DOHH2 (cell line): ENCODE results near the gene TNRC18.

Source experiments
- H3F3A ChIP-seq: fragments of 200-600 bp; sonication (generic), shearing (Covaris generic); 2 replicates; pipeline ENCODE4 v1.6.0; 2016; ENCODE audit warnings: antibody characterized with exemption, mild to moderate bottlenecking; ENCODE audit not compliant: control insufficient read depth, insufficient read depth
- H3K27ac ChIP-seq: fragments of 200-600 bp; sonication (generic); 2 replicates; pipeline ENCODE4 v1.5.1; 2014; ENCODE audit warnings: low read depth, mild to moderate bottlenecking, low read length, moderate library complexity
- H3K27me3 ChIP-seq: fragments of 200-600 bp; sonication (generic); 2 replicates; pipeline ENCODE4 v1.6.1; 2014; ENCODE audit warnings: mild to moderate bottlenecking, low read length, mixed read lengths; ENCODE audit not compliant: control insufficient read depth
- H3K36me3 ChIP-seq: fragments of 200-600 bp; sonication (generic); 2 replicates; pipeline ENCODE4 v1.6.1; 2014; ENCODE audit warnings: mild to moderate bottlenecking, low read length, moderate library complexity, mixed read lengths; ENCODE audit not compliant: control insufficient read depth
- H3K4me1 ChIP-seq: fragments of 200-600 bp; sonication (generic); 2 replicates; pipeline ENCODE4 v1.6.1; 2014; ENCODE audit warnings: mild to moderate bottlenecking, low read length, mixed read lengths; ENCODE audit not compliant: control insufficient read depth
- H3K4me2 ChIP-seq: fragments of 200-600 bp; sonication (generic); 2 replicates; pipeline ENCODE4 v1.6.0; 2014; ENCODE audit warnings: mild to moderate bottlenecking, low read length, moderate library complexity
- H3K4me3 ChIP-seq: fragments of 200-600 bp; sonication (generic); 2 replicates; pipeline ENCODE4 v1.5.1; 2014; ENCODE audit warnings: mild to moderate bottlenecking, low read length, mixed read lengths
- H3K79me2 ChIP-seq: fragments of 200-600 bp; sonication (generic); 2 replicates; pipeline ENCODE4 v1.6.1; 2014; ENCODE audit warnings: mild to moderate bottlenecking, low read length, mixed read lengths; ENCODE audit not compliant: control insufficient read depth
- H3K9me2 ChIP-seq: fragments of 200-600 bp; sonication (generic); replicated peaks from 2 replicates; pipeline ENCODE4 v1.6.1; 2014; ENCODE audit warnings: mild to moderate bottlenecking, low read length, mixed read lengths; ENCODE audit not compliant: control insufficient read depth
- H3K9me3 ChIP-seq: fragments of 200-600 bp; sonication (generic); 2 replicates; pipeline ENCODE4 v1.6.1; 2014; ENCODE audit warnings: antibody characterized with exemption, low read length, mixed read lengths; ENCODE audit not compliant: control insufficient read depth, insufficient read depth
- H4K20me1 ChIP-seq: fragments of 200-600 bp; sonication (generic); 2 replicates; pipeline ENCODE4 v1.6.0; 2014; ENCODE audit warnings: low read depth, mild to moderate bottlenecking, antibody characterized with exemption, low read length, moderate library complexity; ENCODE audit not compliant: control insufficient read depth, insufficient read depth
- EZH2phosphoT487 ChIP-seq: fragments of 200-600 bp; sonication (generic); IDR thresholded peaks from 2 replicates; pipeline ENCODE4 v1.6.1; 2017; ENCODE audit warnings: borderline replicate concordance, mild to moderate bottlenecking, antibody characterized with exemption, low read length, moderate library complexity, mixed read lengths
- TF ChIP-seq, protein P1 (sequence below): fragments of 200-600 bp; sonication (generic); IDR thresholded peaks from one replicate; pipeline ENCODE4 v1.5.1; 2014; ENCODE audit warnings: antibody characterized with exemption, mild to moderate bottlenecking, low read depth, low read length; ENCODE audit not compliant: poor library complexity, severe bottlenecking

The TNRC18 gene

DNA sequence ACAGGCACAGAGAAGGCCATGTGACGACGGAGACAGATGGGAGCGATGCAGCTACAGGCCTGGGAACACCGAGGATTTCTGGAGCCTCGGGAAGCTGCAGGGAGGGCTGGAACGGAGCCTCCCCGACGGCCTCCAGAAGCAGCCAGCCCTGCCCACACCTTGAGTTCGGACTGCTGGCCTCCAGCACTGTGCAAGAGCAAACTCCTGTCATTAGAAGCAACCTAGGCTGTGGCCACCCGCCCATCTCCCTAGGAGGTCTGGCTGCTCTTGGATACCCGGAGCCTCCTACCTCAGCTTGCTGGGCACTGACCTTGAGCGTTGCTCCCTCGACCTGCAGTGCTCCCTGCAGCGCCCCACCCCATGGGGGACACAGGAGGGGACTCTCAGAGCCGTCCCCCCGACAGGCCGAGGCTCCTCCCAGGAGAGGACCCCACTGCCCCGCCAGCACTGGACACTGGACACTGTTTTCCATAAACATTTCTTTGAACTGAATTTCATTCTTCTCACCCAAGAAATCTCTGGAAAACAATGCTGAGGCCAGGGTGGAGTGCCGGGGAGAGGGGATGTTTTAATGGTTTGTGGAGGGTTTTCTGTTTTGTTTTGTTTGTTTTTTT lies 22.5 kb upstream of the TNRC18 start:
- Histone ChIP-seq H3K36me3 (no peaks in the 10 kb centered on the region), H3K79me2 (no peaks in the 10 kb centered on the region), H3K4me2 (no peak overlapping the region), H3K4me3 (no peak overlapping the region), H3K4me1 (peaks cover 15% of the 10 kb centered on the region), H3K27me3 (no peaks in the 10 kb centered on the region), H3K9me3 (no peaks in the 10 kb centered on the region), H3K9me2 (no peaks in the 10 kb centered on the region), H3F3A (no peaks in the 10 kb centered on the region), H4K20me1 (0 out of 2 replicates have a peak, but pooled peaks cover 9% of the 10 kb centered on the region), H3K27ac (no peak overlapping the region)
- TF ChIP-seq, protein P1, sequence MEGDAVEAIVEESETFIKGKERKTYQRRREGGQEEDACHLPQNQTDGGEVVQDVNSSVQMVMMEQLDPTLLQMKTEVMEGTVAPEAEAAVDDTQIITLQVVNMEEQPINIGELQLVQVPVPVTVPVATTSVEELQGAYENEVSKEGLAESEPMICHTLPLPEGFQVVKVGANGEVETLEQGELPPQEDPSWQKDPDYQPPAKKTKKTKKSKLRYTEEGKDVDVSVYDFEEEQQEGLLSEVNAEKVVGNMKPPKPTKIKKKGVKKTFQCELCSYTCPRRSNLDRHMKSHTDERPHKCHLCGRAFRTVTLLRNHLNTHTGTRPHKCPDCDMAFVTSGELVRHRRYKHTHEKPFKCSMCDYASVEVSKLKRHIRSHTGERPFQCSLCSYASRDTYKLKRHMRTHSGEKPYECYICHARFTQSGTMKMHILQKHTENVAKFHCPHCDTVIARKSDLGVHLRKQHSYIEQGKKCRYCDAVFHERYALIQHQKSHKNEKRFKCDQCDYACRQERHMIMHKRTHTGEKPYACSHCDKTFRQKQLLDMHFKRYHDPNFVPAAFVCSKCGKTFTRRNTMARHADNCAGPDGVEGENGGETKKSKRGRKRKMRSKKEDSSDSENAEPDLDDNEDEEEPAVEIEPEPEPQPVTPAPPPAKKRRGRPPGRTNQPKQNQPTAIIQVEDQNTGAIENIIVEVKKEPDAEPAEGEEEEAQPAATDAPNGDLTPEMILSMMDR: no peak
- no peak for TF ChIP-seq EZH2phosphoT487

DNA sequence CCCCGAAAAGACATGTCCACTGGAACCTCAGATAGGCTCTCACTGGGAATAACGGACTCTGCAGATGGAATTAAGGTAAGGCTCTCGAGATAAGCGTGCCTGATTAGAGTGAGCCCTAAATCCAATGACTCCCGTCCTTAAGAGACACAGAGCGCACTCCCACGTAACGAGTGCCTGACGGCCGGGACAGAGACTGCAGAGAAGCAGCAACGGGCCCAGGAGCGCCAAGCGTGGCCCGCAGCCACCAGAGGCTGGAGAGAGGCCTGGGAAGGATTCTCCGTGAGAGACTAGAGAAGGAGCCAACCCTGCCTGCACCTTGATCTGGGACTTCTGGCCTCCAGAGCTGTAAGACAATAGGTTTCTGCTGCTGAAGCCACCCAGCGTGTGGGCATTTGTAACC lies 20.0 kb upstream of the TNRC18 start:
- TF ChIP-seq, protein P1: no peak
- TF ChIP-seq EZH2phosphoT487: no peak
- no peaks in the 10 kb centered on the region for H3K9me2 ChIP-seq
- H3K36me3 ChIP-seq: no peaks in the 10 kb centered on the region
- peaks cover 15% of the 10 kb centered on the region for H3K4me1 ChIP-seq
- no peak overlapping the region for H3K27ac ChIP-seq
- H3K79me2 ChIP-seq: no peaks in the 10 kb centered on the region
- no peaks in the 10 kb centered on the region for H3K27me3 ChIP-seq
- H3K4me2 ChIP-seq: no peak overlapping the region
- H3K9me3 ChIP-seq: no peaks in the 10 kb centered on the region
- no peaks in the 10 kb centered on the region for H3F3A ChIP-seq
- H4K20me1 ChIP-seq: 0 out of 2 replicates have a peak, but pooled peaks cover 9% of the 10 kb centered on the region
- H3K4me3 ChIP-seq: no peak overlapping the region

DNA sequence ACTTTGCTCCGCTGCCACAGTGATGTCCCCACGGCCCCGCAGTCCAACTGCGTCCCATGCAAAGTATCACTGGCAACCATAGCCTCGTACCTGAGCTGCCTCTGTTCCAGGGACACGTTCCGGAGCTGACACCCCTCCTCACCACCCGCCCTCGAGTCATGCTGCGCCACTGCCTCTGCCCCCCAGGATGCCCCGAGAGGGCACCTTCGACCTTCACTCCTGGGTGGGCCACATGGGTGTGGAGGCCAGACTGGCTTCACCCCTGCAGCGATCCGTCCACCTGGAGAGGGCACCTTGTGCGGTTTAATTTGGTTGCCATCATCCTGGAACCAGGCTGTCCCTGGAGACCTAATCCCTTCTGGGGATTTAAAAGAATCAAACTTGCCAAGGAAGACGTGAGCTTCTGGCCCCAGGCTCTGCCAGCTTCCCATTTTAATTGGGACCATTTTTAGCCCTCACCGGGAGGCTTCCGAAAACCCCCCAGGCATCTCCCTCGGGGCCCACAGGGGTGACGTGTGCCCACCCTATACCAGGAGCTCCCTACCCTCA lies 19.2 kb upstream of the TNRC18 start:
- no peak overlapping the region for H3K4me2 ChIP-seq
- 0 out of 2 replicates have a peak, but pooled peaks cover 9% of the 10 kb centered on the region for H4K20me1 ChIP-seq
- TF ChIP-seq, protein P1: no peak
- no peak for TF ChIP-seq EZH2phosphoT487

More for the DNA sequence above, 19.2 kb upstream of the TNRC18 start:
- Histone ChIP-seq H3K36me3 (no peaks in the 10 kb centered on the region), H3K27me3 (no peaks in the 10 kb centered on the region), H3K79me2 (no peaks in the 10 kb centered on the region), H3K27ac (no peak overlapping the region), H3K9me2 (no peaks in the 10 kb centered on the region), H3K9me3 (no peaks in the 10 kb centered on the region), H3K4me3 (no peak overlapping the region), H3K4me1 (peaks cover 15% of the 10 kb centered on the region), H3F3A (no peaks in the 10 kb centered on the region)
